ENCODE measurements around the gene LRRTM3.

- TF ChIP-seq CTCF (IDR thresholded peaks at IDR 0.05; ENCODE audit: borderline replicate concordance, extremely low read depth, low read length, poor library complexity, severe bottlenecking) (no peak), EZH2 (IDR thresholded peaks at IDR 0.05; ENCODE audit: borderline replicate concordance, low read depth, low read length, severe bottlenecking) (no peak)
Measured at GRCh38 chr10:66928776-66929175, 2.9 kb downstream of the LRRTM3 start.

Measured in DND-41 (cell line).